Measurements from ENCODE around the gene NRG3.

DNA sequence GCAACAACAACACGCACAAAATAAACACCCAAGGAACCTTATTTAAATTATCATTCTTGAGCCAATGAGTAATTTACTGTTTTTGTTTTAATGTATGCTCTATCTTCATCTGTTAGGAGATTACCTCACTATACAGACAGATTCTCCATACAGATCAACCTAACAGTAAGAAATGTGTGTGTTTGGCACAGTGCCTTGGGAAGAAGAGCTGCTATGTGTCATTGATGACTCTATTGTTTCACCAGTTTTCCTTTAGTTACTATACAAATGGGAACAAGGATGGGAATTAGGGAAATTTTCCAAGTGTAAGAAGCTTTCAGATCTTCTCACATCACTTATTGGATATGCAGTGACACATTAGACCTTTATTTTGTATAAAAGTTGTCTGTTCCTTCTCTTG, 640.3 kb downstream of the NRG3 start:
- TF ChIP-seq, protein P1, sequence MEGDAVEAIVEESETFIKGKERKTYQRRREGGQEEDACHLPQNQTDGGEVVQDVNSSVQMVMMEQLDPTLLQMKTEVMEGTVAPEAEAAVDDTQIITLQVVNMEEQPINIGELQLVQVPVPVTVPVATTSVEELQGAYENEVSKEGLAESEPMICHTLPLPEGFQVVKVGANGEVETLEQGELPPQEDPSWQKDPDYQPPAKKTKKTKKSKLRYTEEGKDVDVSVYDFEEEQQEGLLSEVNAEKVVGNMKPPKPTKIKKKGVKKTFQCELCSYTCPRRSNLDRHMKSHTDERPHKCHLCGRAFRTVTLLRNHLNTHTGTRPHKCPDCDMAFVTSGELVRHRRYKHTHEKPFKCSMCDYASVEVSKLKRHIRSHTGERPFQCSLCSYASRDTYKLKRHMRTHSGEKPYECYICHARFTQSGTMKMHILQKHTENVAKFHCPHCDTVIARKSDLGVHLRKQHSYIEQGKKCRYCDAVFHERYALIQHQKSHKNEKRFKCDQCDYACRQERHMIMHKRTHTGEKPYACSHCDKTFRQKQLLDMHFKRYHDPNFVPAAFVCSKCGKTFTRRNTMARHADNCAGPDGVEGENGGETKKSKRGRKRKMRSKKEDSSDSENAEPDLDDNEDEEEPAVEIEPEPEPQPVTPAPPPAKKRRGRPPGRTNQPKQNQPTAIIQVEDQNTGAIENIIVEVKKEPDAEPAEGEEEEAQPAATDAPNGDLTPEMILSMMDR (IDR thresholded peaks at IDR 0.05; ENCODE audit: control extremely low read depth in 1 of 3, insufficient read depth in 1 of 3, low read depth in 1 of 3, low read length in 3 of 3): no peak
- no peak for TF ChIP-seq EP300 (IDR thresholded peaks at IDR 0.05; ENCODE audit: borderline replicate concordance in 1 of 2, low read depth in 2 of 2, low read length in 2 of 2)
